ENCODE measurements around the gene PAPLN.

Gene PAPLN

GRCh38 chr14:73285979-73286378 is 48.7 kb downstream of the PAPLN start:
- no peak for ATAC-seq
- TF ChIP-seq PPARA (CRISPR knock-in tag; IDR thresholded peaks at IDR 0.05; ENCODE audit: borderline replicate concordance) (no peak), PATZ1 (CRISPR knock-in tag; IDR thresholded peaks at IDR 0.05; ENCODE audit: borderline replicate concordance) (no peak), CSRNP3 (CRISPR knock-in tag; IDR thresholded peaks at IDR 0.05) (no peak), ZFP3 (CRISPR knock-in tag; IDR thresholded peaks at IDR 0.05) (no peak), ESRRG (CRISPR knock-in tag; IDR thresholded peaks at IDR 0.05) (no peak)

GRCh38 chr14:73286598-73286997 is 49.3 kb downstream of the PAPLN start:
- ATAC-seq = no peak
- no peak for TF ChIP-seq TOX (CRISPR knock-in tag; IDR thresholded peaks at IDR 0.05; ENCODE audit: borderline replicate concordance)
- no peak for TF ChIP-seq TCF4 (CRISPR knock-in tag; IDR thresholded peaks at IDR 0.05; ENCODE audit: borderline replicate concordance)
- TF ChIP-seq GLIS3 (CRISPR knock-in tag; IDR thresholded peaks at IDR 0.05) = no peak
- TF ChIP-seq CSRNP3 (CRISPR knock-in tag; IDR thresholded peaks at IDR 0.05) = no peak
- no peak for TF ChIP-seq TSHZ2 (CRISPR knock-in tag; IDR thresholded peaks at IDR 0.05)
- TF ChIP-seq OSR1 (CRISPR knock-in tag; IDR thresholded peaks at IDR 0.05) = no peak
- no peak for TF ChIP-seq ZNF8 (CRISPR knock-in tag; IDR thresholded peaks at IDR 0.05)
- TF ChIP-seq POU6F1 (CRISPR knock-in tag; IDR thresholded peaks at IDR 0.05; ENCODE audit: borderline replicate concordance, low read depth) = no peak
- TF ChIP-seq ARNTL (CRISPR knock-in tag; IDR thresholded peaks at IDR 0.05; ENCODE audit: borderline replicate concordance, low read depth) = no peak

- no peak for ATAC-seq
- TF ChIP-seq OSR1 (CRISPR knock-in tag; IDR thresholded peaks at IDR 0.05) (no peak), ZNF70 (CRISPR knock-in tag; IDR thresholded peaks at IDR 0.05) (no peak), TCF4 (CRISPR knock-in tag; IDR thresholded peaks at IDR 0.05; ENCODE audit: borderline replicate concordance) (no peak), TSHZ2 (CRISPR knock-in tag; IDR thresholded peaks at IDR 0.05) (no peak), TOX (CRISPR knock-in tag; IDR thresholded peaks at IDR 0.05; ENCODE audit: borderline replicate concordance) (no peak), ZC3H10 (CRISPR knock-in tag; IDR thresholded peaks at IDR 0.05) (no peak), BACH2 (CRISPR knock-in tag; IDR thresholded peaks at IDR 0.05; ENCODE audit: borderline replicate concordance) (no peak), PPARA (CRISPR knock-in tag; IDR thresholded peaks at IDR 0.05; ENCODE audit: borderline replicate concordance) (no peak), PATZ1 (CRISPR knock-in tag; IDR thresholded peaks at IDR 0.05; ENCODE audit: borderline replicate concordance) (no peak), CSDC2 (CRISPR knock-in tag; IDR thresholded peaks at IDR 0.05) (no peak), GLIS3 (CRISPR knock-in tag; IDR thresholded peaks at IDR 0.05) (no peak), POU6F1 (CRISPR knock-in tag; IDR thresholded peaks at IDR 0.05; ENCODE audit: borderline replicate concordance, low read depth) (no peak), CREB5 (CRISPR knock-in tag; IDR thresholded peaks at IDR 0.05; ENCODE audit: low read depth) (no peak)
Measured at GRCh38 chr14:73287071-73287470, 49.8 kb downstream of the PAPLN start.

All from SK-N-SH treated with all-trans-retinoic acid at 6 μM for 48 hours (cell line).